Measurements from ENCODE around the gene CMSS1. TPM values are rescaled to one million over a fixed set of nuclear protein-coding genes. Genes with fewer than 3 reads are reported as not detected.
"Not testable (repeated sequence)": the region's sequence is repeated elsewhere in the genome, so short reads cannot be mapped to it uniquely, and the experiment has no call there.

Gene CMSS1
- total RNA-seq, 4 donors from 2014 or later = 9.2 to 18.5 (median 12.9) TPM

GRCh38 chr3:100225883-100226282 is 408.2 kb downstream of the CMSS1 start:
- WGBS, 2 donors = 92 to 95% methylated on average over 8 of the region's 8 CpGs
- no peak for TF ChIP-seq CTCF (IDR thresholded peaks at IDR 0.05)
- no peak for TF ChIP-seq POLR2A (IDR thresholded peaks at IDR 0.05)
- Histone ChIP-seq H3K9me3 (no peaks in the 10 kb centered on the region), H3K27ac (no peak overlapping the region), H3K27me3 (no peaks in the 10 kb centered on the region), H3K36me3 (no peaks in the 10 kb centered on the region), H3K4me1 (peaks cover 0 to 2% (median 0%) of the 10 kb centered on the region in 3 donors), H3K4me3 (no peak overlapping the region)
- intact Hi-C loops (cut with DNase I) = no loop called here
- no peak for DNase-seq

- no peaks in the 10 kb centered on the region for H3K27me3 ChIP-seq
- no peak overlapping the region for H3K27ac ChIP-seq
- peaks cover 0 to 7% (median 0%) of the 10 kb centered on the region in 3 donors for H3K4me1 ChIP-seq
- H3K36me3 ChIP-seq = no peaks in the 10 kb centered on the region
- 58 to 59% methylated on average over 6 of the region's 6 CpGs for WGBS, 2 donors
- intact Hi-C loops (cut with DNase I) = no loop called here
- TF ChIP-seq CTCF (IDR thresholded peaks at IDR 0.05) (no peak), POLR2A (IDR thresholded peaks at IDR 0.05) (no peak)
- no peak overlapping the region for H3K4me3 ChIP-seq
- no peak for DNase-seq
- no peaks in the 10 kb centered on the region for H3K9me3 ChIP-seq
Measured at GRCh38 chr3:100226712-100227429, 409.2 kb downstream of the CMSS1 start.

GRCh38 chr3:100227511-100227921 is 409.9 kb downstream of the CMSS1 start:
- DNase-seq = no peak
- Histone ChIP-seq H3K36me3 (no peaks in the 10 kb centered on the region), H3K27ac (no peak overlapping the region), H3K4me3 (no peak overlapping the region), H3K4me1 (peaks cover 0 to 7% (median 0%) of the 10 kb centered on the region in 3 donors), H3K27me3 (no peaks in the 10 kb centered on the region), H3K9me3 (no peaks in the 10 kb centered on the region)
- TF ChIP-seq CTCF (IDR thresholded peaks at IDR 0.05) (no peak), POLR2A (IDR thresholded peaks at IDR 0.05) (no peak)
- intact Hi-C loops (cut with DNase I) = no loop called here
- 58 to 64% methylated on average over 2 of the region's 2 CpGs for WGBS, 2 donors

DNA sequence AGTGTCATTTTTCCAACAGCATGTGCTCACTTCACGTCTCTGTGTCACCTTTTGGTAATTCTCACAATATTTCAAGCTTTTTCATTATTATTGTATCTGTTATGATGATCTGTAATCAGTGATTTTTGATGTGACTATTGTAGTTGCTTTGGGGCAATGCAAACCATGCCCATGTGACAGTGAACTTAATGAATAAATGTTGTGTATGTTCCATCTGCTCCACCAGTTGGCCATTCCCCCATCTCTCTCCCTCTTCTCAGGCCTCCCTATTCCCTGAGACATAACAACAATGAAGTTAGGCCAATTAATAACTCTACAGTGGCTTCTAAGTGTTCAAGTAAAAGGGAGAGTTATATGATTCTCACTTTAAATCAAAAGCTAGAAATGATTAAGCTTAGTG is 410.6 kb downstream of the CMSS1 start:
- H3K36me3 ChIP-seq = no peaks in the 10 kb centered on the region
- no peaks in the 10 kb centered on the region for H3K27me3 ChIP-seq
- no peak for TF ChIP-seq CTCF (IDR thresholded peaks at IDR 0.05)
- TF ChIP-seq POLR2A (IDR thresholded peaks at IDR 0.05) = no peak
- DNase-seq = no peak
- no peak overlapping the region for H3K27ac ChIP-seq
- H3K4me3 ChIP-seq = no peak overlapping the region
- intact Hi-C loops (cut with DNase I) = no loop called here
- no peaks in the 10 kb centered on the region for H3K9me3 ChIP-seq
- WGBS, 2 donors = 80 to 86% methylated on average over 1 of the region's 1 CpG
- peaks cover 0 to 7% (median 0%) of the 10 kb centered on the region in 3 donors for H3K4me1 ChIP-seq

GRCh38 chr3:100229188-100229587 is 411.5 kb downstream of the CMSS1 start:
- H3K4me3 ChIP-seq; H3K4me1 ChIP-seq; H3K36me3 ChIP-seq; DNase-seq; H3K9me3 ChIP-seq; H3K27ac ChIP-seq; intact Hi-C loops (cut with DNase I); H3K27me3 ChIP-seq: not testable (repeated sequence)
- WGBS, 2 donors = 74 to 76% methylated on average over 3 of the region's 3 CpGs
